ENCODE results near the gene MCEMP1. TPM values are rescaled to one million over a fixed set of nuclear protein-coding genes. Genes with fewer than 3 reads are reported as not detected.

The MCEMP1 gene
- total and polyA plus RNA-seq, 2 of the 13 experiments (the other 11 are each of a cell fraction or from before 2014, with no cell fraction given), result not detected

GRCh38 chr19:7639863-7640348 is 37.0 kb upstream of the MCEMP1 start (continued):
- no peak for TF ChIP-seq GLI4 (CRISPR knock-in tag; IDR thresholded peaks at IDR 0.05; ENCODE audit: borderline replicate concordance)
- no peak for TF ChIP-seq SMAD1 (CRISPR knock-in tag; IDR thresholded peaks at IDR 0.05; ENCODE audit: borderline replicate concordance, low read depth)
- no peak for TF ChIP-seq MXD3 (CRISPR knock-in tag; IDR thresholded peaks at IDR 0.05)
- peak; percentile 4; the same call in 1 of the 2 replicates for TF ChIP-seq FOXA1 (IDR thresholded peaks at IDR 0.05)
- TF ChIP-seq FOXA1 (CRISPR knock-in tag; IDR thresholded peaks at IDR 0.05), result no peak
- TF ChIP-seq CEBPZ (IDR thresholded peaks at IDR 0.05; ENCODE audit: low read length), result no peak
- TF ChIP-seq KLF16 (CRISPR knock-in tag; IDR thresholded peaks at IDR 0.05), result peak in 1 of 2 experiments; percentile 62; a peak in 1 of 4 replicates
- no peak for TF ChIP-seq ZNF30 (CRISPR knock-in tag; IDR thresholded peaks at IDR 0.05)
- TF ChIP-seq ZNF615 (CRISPR knock-in tag; IDR thresholded peaks at IDR 0.05; ENCODE audit: borderline replicate concordance), result no peak
- no peak for TF ChIP-seq ZNF101 (CRISPR knock-in tag; IDR thresholded peaks at IDR 0.05; ENCODE audit: borderline replicate concordance, low read depth)
- no peak for TF ChIP-seq ATF5 (CRISPR knock-in tag; IDR thresholded peaks at IDR 0.05; ENCODE audit: low read depth)
- TF ChIP-seq IRX3 (CRISPR knock-in tag; IDR thresholded peaks at IDR 0.05; ENCODE audit: borderline replicate concordance, low read depth), result no peak
- TF ChIP-seq POLR2A (IDR thresholded peaks at IDR 0.05; ENCODE audit: insufficient read depth in 1 of 2, low read depth in 2 of 2, low read length in 2 of 2), result peak in 1 of 2 experiments; percentile 39; a peak in 1 of 4 replicates
- TF ChIP-seq ZNF326 (CRISPR knock-in tag; IDR thresholded peaks at IDR 0.05; ENCODE audit: borderline replicate concordance), result no peak
- TF ChIP-seq NKX3-1 (CRISPR knock-in tag; IDR thresholded peaks at IDR 0.05), result no peak
- TF ChIP-seq CENPT (CRISPR knock-in tag; IDR thresholded peaks at IDR 0.05; ENCODE audit: low read depth), result 0 out of 2 replicates have a peak, but pooled peaks have one; percentile 20
- TF ChIP-seq ZNF776 (CRISPR knock-in tag; IDR thresholded peaks at IDR 0.05), result no peak

Data from HepG2 (cell line).